AG04450 (cell line): ENCODE measurements around the gene BEND3. TPM values are rescaled to one million over a fixed set of nuclear protein-coding genes. Genes with fewer than 3 reads are reported as not detected.
"Not testable (repeated sequence)": the region's sequence is repeated elsewhere in the genome, so short reads cannot be mapped to it uniquely, and the experiment has no call there.

Experiments used
- CTCF ChIA-PET: fragments of 300-600, 350-600 bp; formaldehyde crosslinking; extraction: SDS; loops from one replicate; lab custom pipeline; 2022; ENCODE audit warnings: antibody characterized with exemption, inconsistent platforms; lab: Charles Lee
- POLR2A ChIA-PET: fragments of 350-600 bp; formaldehyde crosslinking; extraction: SDS; loops from one replicate; lab custom pipeline; 2021; ENCODE audit warnings: antibody characterized with exemption, inconsistent platforms; lab: Yijun Ruan, JAX
- DNase-seq: peaks from one replicate; pipeline ENCODE4 v3.0.0-alpha.2; 2011; ENCODE audit warnings: low read depth, low spot score
- H3K27ac ChIP-seq: one replicate; pipeline ENCODE4 v1.5.1; 2012; ENCODE audit warnings: low read depth, low read length, control low read depth
- H3K27me3 ChIP-seq: one replicate; pipeline ENCODE4 v1.6.0; 2012; ENCODE audit warnings: low read length; ENCODE audit not compliant: control insufficient read depth, insufficient read depth
- H3K4me3 ChIP-seq: 2 replicates; pipeline ENCODE4 v1.5.1; 2011; ENCODE audit warnings: mild to moderate bottlenecking, low read depth, low read length, control low read depth
- H3K9me3 ChIP-seq: 2 replicates; pipeline ENCODE4 v1.5.1; 2012; ENCODE audit warnings: low read length; ENCODE audit not compliant: control insufficient read depth, insufficient read depth
- CTCF ChIP-seq: IDR thresholded peaks from 2 replicates; pipeline ENCODE4 v1.5.1; 2011; ENCODE audit warnings: low read depth, low read length, control low read depth, inconsistent platforms
- polyA plus RNA-seq: library from polyadenylated mRNA; depleted of rRNA; stranded (reverse); fragments of >200 nt; gene quantifications from 2 replicates; pipeline ENCODE4 v1.2.3, GENCODE V29; 2011; rRNA removed
- small RNA-seq: library from RNA; depleted of rRNA; stranded (forward); fragments of <200 nt; gene quantifications from one replicate; pipeline ENCODE3, GENCODE V24; 2012; ENCODE audit warnings: low read depth; ENCODE audit not compliant: insufficient read length

BEND3 gene
- polyA plus RNA-seq, 1 experiment = 0.81 TPM

GRCh38 chr6:107020239-107020638 lies 95.1 kb downstream of the BEND3 start:
- POLR2A ChIA-PET = no interaction called here
- Histone ChIP-seq H3K4me3 (no peak overlapping the region), H3K27me3 (no peaks in the 10 kb centered on the region), H3K9me3 (no peaks in the 10 kb centered on the region), H3K27ac (no peak overlapping the region)
- CTCF ChIA-PET = no interaction called here
- DNase-seq = no peak
- no peak for TF ChIP-seq CTCF

GRCh38 chr6:107019628-107020027 lies 95.7 kb downstream of the BEND3 start:
- POLR2A ChIA-PET, CTCF ChIA-PET: not testable (repeated sequence)

GRCh38 chr6:107019047-107019446 lies 96.3 kb downstream of the BEND3 start:
- H3K4me3 ChIP-seq = no peak overlapping the region
- no peak for DNase-seq
- POLR2A ChIA-PET = no interaction called here
- TF ChIP-seq CTCF = no peak
- H3K27ac ChIP-seq = no peak overlapping the region
- CTCF ChIA-PET = no interaction called here
- no peaks in the 10 kb centered on the region for H3K9me3 ChIP-seq
- no peaks in the 10 kb centered on the region for H3K27me3 ChIP-seq

More at GRCh38 chr6:107019628-107020027, 95.7 kb downstream of the BEND3 start:
- not testable (repeated sequence) for H3K4me3 ChIP-seq, H3K9me3 ChIP-seq, H3K27me3 ChIP-seq, H3K27ac ChIP-seq, DNase-seq

Small RNA genes lying within 50 kb of the gene (small RNA-seq; reads per million reads assigned to genes)
- not detected for gene RNU6-1299P

Other genes with a start within 250 kb of the BEND3 start
- 0.09 and 0.89 TPM in 2 replicates for gene CD24, start 140.8 kb downstream of the BEND3 start, polyA plus RNA-seq
- gene MTRES1, start 87.3 kb downstream of the BEND3 start, polyA plus RNA-seq = 11.0 and 16.5 TPM in 2 replicates